ENCODE results near the gene ZNF611.
"Not testable (repeated sequence)": the region's sequence is repeated elsewhere in the genome, so short reads cannot be mapped to it uniquely, and the experiment has no call there.

ZNF611 gene

DNA sequence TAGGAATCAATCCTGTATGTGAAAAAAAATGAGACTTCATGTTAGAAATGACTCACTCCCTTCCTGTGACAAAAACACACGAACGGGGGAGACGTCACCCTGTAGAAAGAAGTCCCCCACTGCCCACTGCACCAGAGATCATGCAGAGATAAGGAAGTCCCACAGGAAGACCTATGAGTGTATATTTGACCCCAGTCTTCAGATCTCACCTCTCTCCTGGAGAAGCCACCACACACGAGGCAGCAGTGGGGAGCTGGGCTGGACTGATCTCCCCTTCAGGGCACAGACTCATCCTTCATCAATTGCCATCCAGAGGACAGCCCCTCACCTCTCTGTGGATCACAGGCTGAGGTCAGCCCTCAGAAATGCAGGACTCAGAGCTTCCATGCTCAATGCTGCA is 18.9 kb downstream of the ZNF611 start:
- not testable (repeated sequence) for DNase-seq

DNA sequence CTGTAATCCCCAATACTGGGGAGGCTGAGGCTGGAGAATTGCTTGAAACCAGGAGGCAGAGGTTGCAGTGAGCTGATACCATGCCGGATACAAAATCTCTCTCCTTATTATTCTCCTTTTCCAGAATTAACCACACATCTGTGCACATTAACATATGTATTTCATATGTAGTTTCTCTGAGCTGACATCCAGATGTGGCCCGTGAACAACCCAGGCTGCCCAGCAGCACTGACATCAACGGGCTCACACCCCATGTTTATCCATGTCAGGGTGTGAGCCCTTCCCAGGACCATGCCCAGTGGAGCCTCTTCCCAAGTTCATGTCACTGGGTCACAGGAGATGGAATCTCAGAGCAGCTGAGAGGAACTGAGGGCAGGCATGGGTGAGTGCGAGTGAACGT is 19.5 kb downstream of the ZNF611 start:
- DNase-seq = not testable (repeated sequence)

DNA sequence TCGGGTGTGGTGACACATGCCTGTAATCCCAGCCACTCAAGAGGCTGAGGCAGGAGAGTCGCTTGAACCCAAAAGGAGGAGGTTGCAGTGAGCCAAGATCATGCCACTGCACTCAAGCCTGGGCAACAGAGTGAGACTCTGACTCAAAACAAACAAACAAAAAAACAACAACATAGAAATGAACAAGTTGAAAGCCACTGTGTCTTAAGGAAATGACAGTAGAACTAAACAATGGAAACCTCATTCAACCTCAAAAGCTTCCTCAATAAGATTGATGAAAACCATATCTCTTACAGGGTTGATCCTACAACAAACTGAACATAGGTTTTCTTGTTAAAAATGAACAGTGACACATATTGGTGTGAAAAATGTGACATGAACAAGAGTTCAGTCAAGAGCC is 21.8 kb downstream of the ZNF611 start:
- not testable (repeated sequence) for DNase-seq

DNA sequence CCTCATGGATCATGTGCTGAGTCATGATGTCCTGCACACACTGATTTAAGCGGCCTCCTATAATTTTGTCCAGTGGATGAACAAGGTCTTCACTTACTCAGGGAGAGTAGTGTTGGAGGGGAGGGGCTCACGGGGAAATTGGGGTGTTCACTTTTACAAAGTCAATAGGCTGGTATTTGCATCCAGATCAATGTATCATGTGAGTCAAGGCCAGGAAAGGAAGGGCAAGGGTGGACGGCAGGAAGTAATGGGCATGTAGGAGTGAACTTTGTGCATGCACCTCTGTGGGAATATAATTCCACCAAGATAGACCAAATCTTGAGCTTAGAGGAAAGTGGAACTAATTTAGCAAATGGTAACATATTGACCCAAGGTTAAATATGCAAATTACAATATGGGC is 23.2 kb downstream of the ZNF611 start:
- not testable (repeated sequence) for DNase-seq

DNA sequence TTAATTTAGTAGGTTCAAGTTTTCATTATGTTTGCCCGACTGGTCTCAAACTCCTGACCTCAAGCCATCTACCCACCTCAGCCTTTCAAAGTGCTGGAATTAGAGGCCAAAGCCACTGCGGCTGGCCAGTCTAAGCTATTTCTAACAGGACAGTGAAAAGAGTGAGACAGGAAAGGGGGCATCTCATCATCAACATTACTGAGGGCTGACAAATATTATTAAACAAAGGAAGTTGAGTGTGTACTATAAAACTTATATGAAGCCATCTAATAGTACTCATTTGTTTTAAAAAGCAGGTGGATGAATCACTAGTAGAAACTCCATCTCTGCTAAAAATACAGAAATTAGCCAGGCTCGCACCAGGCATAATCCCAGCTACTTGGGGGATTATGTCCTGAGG is 24.3 kb downstream of the ZNF611 start:
- DNase-seq = no peak

DNA sequence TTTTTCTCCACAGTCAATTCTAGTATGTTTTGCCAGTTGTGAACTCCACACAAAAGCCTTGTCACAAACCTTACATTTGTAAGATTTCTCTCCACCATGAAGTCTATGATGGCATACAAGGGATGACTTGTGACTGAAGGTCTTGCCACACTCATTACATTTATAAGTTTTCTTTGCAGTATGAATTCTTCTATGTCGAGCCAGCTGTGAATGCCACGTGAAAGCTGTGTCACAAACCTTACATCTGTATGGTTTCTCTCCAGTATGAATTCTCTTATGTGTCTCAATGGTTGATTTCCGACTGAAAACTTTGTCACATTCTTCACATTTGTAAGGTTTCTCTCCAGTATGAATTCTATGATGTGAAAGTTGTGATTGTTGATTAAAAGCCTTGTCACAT is 29.2 kb downstream of the ZNF611 start:
- not testable (repeated sequence) for DNase-seq

DNA sequence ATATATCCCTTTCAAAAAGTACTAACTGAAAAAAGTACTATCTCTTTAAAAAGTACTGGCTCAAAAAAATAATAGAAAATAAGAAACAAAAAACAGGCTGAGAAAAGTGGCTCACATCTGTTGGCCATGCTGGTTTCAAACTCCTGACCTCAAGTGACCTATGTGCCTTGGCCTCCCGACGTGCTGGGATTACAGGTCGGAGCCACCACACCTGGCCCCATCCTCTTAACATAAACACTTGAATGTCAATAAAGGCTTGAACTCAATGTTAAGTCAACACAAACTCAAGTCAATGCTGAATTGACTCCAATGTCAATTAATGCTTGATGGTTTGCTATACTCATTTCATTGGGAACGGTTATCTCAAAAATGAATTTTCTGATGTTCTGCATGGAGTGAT is 30.9 kb downstream of the ZNF611 start:
- DNase-seq = no peak

DNA sequence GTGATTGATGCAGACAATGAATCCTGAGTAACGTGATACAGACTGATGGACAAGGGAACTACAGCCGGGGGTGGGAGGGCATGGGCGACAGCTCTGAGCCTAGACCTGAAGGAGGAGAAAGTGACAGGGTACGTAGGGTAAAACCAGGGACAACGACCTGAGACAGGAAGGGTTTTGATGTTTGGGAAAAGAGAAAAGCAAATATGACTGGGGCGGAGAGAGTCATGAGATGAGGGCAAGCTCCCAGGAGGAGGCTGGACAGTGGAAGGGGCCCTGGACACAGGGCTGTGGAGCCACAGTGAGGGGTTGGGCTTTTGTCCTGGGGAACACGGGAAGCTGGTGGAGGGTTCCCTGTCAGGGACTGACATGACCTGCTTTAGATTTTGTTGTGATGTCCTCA is 34.2 kb downstream of the ZNF611 start:
- no peak for DNase-seq

DNA sequence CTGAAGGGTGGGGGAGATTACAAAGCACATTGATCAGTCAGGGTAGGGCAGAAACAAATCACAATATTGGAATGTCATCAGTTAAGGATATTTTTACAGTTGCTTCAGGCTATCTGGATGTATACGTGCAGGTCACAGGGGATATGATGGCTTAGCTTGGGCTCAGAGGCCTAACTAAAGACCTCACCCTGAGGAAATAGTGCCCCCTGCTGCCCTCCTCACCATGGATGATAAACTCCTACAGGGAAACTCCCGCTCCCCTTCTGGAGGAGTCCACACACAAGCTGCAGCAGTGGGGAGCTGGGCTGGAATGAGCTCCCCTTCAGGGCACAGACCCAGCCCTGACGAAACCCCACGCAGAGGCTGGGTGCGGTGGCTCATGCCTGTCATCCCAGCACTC is 35.3 kb downstream of the ZNF611 start:
- DNase-seq = not testable (repeated sequence)

DNA sequence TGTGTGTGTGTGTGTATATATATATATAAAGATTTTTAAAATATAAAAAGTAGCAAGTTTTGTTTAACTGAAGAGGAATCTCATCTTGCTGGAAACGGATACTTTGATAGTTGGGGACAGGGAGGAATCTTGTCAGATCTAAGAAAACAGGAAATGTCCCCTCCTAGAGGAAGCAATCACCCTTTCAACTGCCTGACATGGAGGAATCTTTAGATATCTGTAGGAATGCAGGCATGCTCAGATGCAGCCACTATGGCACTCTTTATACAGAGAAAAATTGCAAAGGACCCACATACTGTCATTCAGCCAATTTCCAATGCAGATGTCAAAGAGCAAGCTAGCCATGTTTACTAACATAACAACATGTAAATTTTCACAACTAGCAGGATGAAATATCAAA is 38.8 kb downstream of the ZNF611 start:
- DNase-seq = no peak

DNA sequence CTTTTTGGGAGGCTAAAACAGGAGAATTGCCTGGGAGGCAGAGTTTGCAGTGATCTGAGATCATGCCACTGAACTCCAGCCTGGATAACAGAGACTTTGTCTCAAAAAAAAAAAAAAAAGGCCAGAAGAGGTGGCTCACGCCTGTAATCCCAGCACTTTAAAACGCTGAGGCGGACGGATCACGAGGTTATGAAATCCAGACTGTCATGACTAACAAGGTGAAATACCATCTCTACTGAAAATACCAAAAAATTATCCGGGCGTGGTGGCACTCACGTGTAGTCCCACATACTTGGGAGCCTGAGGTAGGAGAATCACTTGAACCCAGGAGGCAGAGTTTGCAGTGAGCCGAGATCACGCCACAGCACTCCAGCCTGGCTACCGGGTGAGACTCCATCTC is 39.9 kb downstream of the ZNF611 start:
- no peak for DNase-seq

DNA sequence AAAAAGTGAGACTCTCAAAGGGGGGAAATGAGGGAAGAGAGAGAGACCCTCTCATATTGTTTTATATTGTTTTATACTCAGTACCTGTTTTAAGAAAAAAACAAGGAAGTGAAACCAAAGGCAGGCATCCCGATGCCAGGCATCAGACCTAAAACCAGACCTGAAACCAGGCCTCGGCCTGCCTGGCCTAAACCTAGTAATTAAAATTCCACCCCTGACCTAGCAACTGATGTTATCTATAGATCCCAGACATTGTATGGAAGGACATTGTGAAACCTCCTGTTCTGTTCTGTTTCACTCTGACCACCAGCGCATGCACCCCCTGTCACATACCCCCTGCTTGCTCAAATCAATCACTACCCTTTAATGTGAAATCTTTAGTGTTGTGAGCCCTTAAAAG is 40.6 kb downstream of the ZNF611 start:
- not testable (repeated sequence) for DNase-seq

DNA sequence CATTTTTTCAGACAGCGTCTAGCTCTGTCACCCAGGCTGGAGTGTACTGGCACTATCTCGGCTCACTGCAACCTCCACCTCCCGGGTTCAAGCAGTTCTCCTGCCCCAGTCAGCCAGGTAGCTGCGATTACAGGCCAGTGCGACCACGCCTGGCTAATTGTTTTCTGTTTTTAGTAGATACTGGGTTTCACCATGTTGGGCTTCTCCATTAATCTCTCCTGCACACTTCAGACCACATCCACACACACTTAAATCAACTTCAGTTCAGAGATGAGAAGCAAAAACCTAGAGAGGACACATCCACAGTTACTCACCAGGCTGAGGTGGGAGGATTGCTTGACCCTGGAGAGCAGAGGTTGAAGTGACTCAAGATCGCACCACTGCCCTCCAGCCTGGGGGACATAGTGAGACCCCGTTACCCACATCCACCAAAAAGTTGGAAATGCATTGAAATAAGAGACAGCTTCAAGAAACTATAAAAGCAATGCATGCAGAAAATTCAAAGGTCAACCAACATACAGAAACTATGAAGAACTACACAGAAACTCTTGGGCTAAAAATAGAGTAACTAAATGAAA is 42.3 kb downstream of the ZNF611 start:
- DNase-seq = no peak

DNA sequence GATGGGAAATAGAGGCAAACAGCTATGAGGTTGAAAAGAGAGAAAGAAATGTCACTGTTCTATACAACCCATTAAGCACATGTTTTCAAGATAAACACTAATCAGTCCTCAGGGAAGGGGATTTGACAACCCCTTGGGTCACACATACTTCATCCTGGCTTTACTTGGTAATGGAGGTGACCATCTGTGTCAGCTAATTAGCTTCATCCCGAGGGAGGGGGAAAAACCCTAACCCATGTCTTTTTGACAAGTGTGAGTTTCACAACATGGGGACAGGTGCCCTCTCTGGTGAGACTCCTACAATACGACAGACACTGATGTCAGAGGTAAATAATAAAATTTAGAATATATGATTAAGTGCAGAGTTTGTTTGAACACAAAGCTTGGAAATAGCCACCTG is 43.1 kb downstream of the ZNF611 start:
- DNase-seq = no peak

DNA sequence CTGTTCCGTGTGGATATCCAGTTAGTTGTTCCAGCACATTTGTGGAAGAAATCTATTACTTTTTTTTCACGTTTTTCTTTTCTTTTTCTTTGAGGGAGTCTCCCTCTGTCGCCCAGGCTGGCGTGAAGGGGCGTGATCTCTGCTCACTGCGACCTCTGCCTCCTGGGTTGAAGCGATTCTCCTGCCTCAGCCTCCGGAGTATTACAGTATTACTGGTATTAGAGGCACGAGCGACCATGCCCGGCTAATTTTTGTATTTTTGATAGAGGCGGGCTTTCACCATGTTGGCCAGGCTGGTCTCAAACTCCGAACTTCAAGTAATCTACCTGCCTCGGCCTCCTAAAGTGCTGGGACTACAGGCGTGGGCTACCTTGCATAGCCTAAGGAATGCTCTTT is 43.6 kb downstream of the ZNF611 start:
- no peak for DNase-seq

DNA sequence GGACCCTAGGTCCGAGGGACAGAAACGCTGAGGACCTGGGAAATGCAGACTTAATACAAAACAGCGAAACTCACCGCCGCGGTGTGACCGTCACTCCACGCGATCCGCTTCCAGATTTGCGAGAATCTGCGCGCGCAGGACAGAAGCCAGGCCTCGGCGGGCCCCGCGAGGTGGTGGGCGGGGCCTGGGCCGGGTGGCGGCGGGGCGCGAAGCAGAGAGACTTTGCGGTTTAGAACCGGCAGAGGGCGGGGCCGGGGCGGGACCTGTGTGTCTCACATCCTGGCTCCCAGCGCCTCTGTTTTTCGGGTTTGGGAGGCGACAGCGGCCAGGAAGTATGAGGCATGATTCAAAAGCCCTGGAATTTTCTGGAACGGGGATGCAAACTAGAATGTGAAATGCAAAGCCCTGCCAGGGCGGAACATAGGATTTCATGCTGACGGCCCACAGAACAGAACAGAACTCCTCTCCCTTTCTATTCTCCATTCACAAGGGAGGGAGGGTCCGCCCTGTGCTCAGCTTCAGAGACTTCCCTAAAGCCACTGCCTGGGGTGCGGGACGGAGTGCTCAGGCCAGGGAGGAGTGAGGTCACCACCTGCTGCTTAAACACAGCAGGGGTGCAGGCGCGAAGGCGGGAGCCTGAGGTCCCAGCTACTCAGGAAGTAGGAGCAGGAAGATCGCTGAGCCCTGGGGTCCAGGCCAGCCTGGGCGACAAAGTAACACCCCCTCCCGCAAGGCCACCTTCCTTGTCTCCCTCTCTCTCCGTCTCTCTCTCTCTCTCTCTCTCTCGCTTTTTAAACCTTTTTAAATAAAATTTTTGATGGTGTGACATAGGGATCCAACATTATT is 44.3 kb downstream of the ZNF611 start:
- DNase-seq = no peak

DNA sequence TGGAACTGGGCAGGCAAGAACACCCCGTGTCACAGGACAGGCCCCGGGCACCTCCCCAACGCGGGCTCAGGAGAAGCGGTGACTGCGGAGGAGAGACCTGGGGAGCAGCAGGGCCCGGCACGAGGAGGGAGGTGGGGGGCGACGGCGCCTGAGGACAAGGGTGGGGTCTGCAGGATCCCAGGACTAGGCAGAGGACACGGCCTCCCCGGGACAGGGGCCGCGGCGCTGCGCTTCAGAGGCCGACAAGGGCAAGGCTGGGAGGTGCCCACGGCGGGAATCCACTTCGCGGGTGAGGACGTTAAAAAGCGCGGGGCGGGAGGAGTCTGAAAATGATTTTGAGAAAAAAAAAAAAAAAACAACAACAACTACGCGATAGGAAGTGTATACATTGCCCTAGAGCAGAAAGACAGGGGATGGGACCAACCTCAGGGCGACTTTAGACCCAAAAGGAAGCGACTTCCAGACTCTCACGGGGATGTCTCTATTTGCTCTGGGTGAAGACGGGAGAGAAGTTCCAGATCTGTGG is 44.9 kb downstream of the ZNF611 start:
- DNase-seq = no peak

DNA sequence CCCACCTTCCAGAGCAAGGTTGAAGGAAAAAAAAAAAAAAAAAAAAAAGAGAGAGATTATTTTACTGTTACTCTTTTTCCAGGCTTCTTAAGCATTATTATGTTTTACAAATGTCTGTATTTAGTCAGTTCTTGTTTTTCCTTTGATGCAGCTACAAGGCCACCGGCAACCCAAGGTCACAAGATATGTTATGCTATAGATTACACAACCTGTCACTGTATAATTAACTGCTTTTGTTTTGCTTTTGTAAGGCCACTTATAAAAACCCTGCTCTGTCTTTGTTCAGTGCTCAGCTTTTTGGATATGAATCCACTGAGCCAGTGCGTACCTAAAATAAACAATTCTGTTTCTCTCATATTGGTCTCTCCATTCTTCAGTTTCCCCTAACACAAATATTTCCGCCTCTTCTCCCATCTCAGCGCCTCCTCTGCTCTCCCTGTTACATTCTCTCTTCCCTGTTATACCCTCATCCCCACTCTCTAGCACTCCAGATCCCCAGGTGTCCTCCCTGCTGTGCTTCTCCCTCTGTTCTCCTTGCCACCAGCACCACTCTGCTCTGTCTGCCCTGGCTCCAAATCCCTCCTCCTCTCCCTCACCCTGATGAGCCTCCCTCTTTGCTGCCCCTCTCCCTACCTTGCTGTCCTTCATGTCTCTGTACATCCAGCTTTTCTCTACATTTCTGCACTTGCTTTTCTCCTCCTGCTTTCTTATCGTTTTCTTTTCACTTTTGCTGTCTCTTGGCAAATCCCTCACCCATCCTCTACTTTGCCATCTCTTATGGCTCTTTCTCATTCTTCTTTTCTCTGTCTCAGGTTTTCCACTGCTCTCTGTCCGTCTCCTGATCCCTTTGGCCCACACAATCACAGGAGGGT is 45.7 kb downstream of the ZNF611 start:
- not testable (repeated sequence) for DNase-seq

DNA sequence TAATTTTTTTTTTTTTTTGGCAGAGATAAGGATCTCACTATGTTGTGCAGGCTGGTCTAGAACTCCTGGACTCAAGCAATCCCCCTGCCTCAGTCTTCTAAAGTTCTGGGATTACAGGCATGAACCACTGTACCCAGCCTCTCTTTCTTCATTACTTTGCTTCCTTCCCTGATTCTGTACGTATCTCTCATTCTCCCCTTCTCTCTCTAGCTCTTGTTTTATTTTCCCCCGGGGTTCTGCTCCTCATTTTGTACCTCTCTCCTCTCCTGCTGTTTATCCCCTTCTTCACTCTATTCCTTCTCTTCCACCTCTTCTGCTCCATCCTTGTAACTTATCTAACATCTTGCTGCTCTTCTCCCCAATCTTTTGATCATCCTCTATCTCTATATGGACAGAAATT is 46.5 kb downstream of the ZNF611 start:
- no peak for DNase-seq

DNA sequence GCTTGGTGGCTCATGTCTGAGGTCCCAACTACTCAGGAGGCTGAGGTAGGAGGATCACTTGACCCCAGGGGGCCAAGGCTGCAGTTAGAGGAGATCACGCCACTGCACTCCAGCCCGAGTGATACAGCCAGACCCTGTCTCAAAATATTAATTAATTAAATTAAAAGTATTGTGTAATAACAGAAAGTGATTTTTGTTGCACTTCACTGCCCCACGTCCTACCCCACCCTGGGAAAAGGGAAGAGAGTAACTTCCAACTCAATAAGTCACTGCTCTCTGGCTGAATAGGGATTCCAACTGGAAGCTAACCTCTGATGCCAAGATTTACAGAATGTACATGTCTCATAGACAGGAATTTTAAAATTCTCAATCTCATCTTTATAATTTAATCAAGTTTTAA is 47.2 kb downstream of the ZNF611 start:
- DNase-seq = no peak

DNA sequence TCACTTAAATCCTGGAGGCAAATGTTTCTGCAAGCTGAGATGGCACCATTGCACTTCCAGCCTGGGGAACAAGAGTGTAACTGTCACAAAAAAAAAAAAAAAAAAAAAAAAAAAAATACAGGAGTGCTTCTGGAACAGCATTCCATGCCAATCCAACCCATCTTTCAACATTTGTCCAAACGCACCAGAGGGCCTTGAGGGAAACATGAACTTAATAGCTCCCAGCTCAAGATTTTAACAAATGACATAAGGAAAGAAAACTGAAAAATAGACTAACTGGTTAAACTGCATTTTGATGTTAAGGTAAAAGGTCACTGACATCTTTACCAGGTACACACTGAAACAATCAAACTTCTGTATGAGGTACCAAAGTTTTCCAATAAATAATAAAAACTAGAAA is 49.0 kb downstream of the ZNF611 start:
- no peak for DNase-seq

DNA sequence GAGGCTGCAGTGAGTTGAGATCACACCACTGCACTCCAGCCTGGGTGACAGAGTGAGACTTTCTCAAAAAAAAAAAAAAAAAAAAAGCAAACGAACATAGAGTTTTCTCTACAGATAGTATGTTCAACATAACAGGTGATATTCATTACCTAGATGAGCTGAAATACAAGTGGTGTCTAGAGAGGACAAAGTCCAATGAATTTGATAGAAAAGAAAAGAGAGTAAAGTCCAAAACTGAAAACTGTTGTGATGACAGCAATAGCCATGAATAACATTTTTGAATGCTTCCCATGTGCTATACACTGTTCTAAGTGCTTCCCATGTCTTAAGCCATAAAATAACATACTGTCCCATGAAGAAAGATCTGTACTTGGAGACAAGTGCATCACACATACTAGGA is 53.6 kb downstream of the ZNF611 start:
- not testable (repeated sequence) for DNase-seq

DNA sequence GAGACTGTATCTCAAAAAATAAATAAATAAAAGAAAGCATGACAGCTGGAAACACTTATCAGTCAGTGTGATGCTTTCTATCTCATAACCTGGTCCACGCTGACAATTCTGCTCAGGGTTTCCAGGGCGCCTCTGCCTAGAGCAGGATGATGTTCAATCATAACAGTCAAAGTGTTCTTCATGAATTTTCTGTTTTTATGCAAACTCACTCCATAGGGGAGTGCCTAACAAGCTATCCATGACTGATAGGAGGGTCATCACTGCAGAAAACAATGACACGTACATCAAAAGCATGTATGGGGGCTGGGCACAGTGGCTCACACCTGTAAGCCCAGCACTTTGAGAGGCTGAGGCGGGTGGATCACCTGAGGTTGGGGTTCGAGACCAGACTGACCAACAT is 55.2 kb downstream of the ZNF611 start:
- DNase-seq = no peak

DNA sequence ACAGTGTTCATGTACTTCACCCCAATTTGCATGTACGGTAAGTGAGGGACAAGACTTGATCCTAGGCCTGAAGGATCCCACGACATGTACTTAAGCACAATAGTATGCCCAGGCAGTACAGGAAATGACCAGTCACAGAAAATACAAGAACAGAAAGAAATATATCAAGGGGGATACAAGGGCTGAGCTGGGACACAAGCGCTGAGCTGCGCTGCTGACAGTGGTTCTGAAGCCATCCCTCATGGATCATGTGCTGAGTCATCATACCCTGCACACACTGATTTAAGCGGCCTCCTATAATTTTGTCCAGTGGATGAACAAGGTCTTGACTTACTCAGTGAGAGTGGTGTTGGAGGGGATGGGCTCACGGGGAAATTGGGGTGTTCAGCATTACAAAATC is 59.6 kb downstream of the ZNF611 start:
- DNase-seq = not testable (repeated sequence)

All from SHP77 treated with DMSO at 0.1 percent for 48 hours (cell line).